Esophagus squamous epithelium (tissue), 5 donors: Measurements from ENCODE around the gene SMYD3. TPM values are rescaled to one million over a fixed set of nuclear protein-coding genes. Genes with fewer than 3 reads are reported as not detected.

ENCODE experiments used
- DNase-seq: peaks from one replicate; lab custom pipeline; 2025; lab: John Stamatoyannopoulos, UW
- H3K27ac ChIP-seq, 4 donors: fragments of 200-600 bp; sonication (generic); one replicate each; pipeline ENCODE4 v1.5.1; 2016 to 2019; ENCODE audit warnings: mild to moderate bottlenecking in 1 of 4
- H3K27me3 ChIP-seq, 4 donors: fragments of 200-600 bp; sonication (generic); 1 replicate in 3 of 4; 2 replicates in 1 of 4; pipeline versions ENCODE4 v1.5.1 to v1.6.0; 2017 to 2021; ENCODE audit warnings: antibody characterized with exemption in 1 of 4
- H3K36me3 ChIP-seq, 3 donors: fragments of 200-600 bp; sonication (generic); one replicate each; pipeline ENCODE4 v1.5.1; 2016 to 2019
- H3K4me1 ChIP-seq, 3 donors: fragments of 200-600 bp; sonication (generic); one replicate each; pipeline ENCODE4 v1.5.1; 2017 to 2019
- H3K4me3 ChIP-seq, 4 donors: fragments of 200-600 bp; sonication (generic); 1 replicate in 3 of 4; 2 replicates in 1 of 4; pipeline ENCODE4 v1.5.1; 2016 to 2019; ENCODE audit warnings: mild to moderate bottlenecking in 2 of 4, moderate library complexity in 1 of 4
- H3K9me3 ChIP-seq, 3 donors: fragments of 200-600 bp; sonication (generic); one replicate each; pipeline ENCODE4 v1.5.1; 2016 to 2019
- CTCF ChIP-seq, 6 experiments: fragments of 450-650 bp in 4 of 6; fragments of 200-600 bp in 2 of 6; sonication (generic) in 2 of 6; IDR thresholded peaks; one replicate each; pipeline ENCODE4 v1.5.1; 2016 to 2019; ENCODE audit warnings: antibody characterized with exemption in 6 of 6, mild to moderate bottlenecking in 4 of 6, moderate library complexity in 4 of 6
- POLR2A ChIP-seq, 4 donors: fragments of 450-650 bp; IDR thresholded peaks; one replicate each; pipeline ENCODE4 v1.6.1; 2017; ENCODE audit warnings: antibody characterized with exemption in 4 of 4, mild to moderate bottlenecking in 4 of 4, moderate library complexity in 3 of 4
- WGBS, 2 donors: methylation state at CpG; one replicate each; pipeline ENCODE4 v1.1.5; 2018; 5-methylcytosine and 5-hydroxymethylcytosine counted together
- intact Hi-C: fragments of 100-400 bp; cut with DNase I; formaldehyde crosslinking; loops from one replicate; pipeline ENCODE4 v1.15.0; 2022
- total RNA-seq, 4 donors: library from RNA; depleted of rRNA; stranded (reverse); fragments of >200 nt; gene quantifications; one replicate each; pipeline ENCODE4 v1.1.0, GENCODE V29; 2016
- donor health status: DM: yes; HTN: yes; CAD: no.

Gene SMYD3
- total RNA-seq, 4 donors from 2014 or later: 8.4 to 15.8 (median 11.5) TPM

DNA sequence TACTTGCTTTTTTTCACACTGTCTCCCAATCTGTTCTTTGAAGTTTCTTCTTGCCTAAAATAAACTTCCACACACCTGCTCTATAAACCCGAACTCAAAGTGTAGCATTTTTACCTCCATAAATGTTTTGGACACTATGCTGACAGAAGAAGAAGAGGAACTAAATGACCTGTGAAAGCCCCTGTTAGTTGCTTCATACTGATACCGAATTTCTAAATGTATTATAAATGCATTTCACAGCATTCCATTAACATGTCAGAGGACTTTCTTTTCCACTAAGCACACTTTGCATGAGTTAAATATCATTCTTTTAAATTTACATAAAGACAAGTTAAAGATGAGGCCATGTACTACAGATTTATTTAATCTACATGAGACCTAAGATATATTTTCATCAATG, 281.0 kb downstream of the SMYD3 start:
- H3K27ac ChIP-seq: no peak overlapping the region
- no peaks in the 10 kb centered on the region for H3K27me3 ChIP-seq
- WGBS, 2 donors: 54 to 59% methylated on average over 2 of the region's 2 CpGs
- H3K4me3 ChIP-seq: no peak overlapping the region
- no peaks in the 10 kb centered on the region for H3K36me3 ChIP-seq
- DNase-seq: no peak
- intact Hi-C loops: no loop called here
- no peaks in the 10 kb centered on the region for H3K9me3 ChIP-seq
- TF ChIP-seq POLR2A (IDR thresholded peaks at IDR 0.05): no peak
- TF ChIP-seq CTCF (IDR thresholded peaks at IDR 0.05): no peak
- H3K4me1 ChIP-seq: no peaks in the 10 kb centered on the region

DNA sequence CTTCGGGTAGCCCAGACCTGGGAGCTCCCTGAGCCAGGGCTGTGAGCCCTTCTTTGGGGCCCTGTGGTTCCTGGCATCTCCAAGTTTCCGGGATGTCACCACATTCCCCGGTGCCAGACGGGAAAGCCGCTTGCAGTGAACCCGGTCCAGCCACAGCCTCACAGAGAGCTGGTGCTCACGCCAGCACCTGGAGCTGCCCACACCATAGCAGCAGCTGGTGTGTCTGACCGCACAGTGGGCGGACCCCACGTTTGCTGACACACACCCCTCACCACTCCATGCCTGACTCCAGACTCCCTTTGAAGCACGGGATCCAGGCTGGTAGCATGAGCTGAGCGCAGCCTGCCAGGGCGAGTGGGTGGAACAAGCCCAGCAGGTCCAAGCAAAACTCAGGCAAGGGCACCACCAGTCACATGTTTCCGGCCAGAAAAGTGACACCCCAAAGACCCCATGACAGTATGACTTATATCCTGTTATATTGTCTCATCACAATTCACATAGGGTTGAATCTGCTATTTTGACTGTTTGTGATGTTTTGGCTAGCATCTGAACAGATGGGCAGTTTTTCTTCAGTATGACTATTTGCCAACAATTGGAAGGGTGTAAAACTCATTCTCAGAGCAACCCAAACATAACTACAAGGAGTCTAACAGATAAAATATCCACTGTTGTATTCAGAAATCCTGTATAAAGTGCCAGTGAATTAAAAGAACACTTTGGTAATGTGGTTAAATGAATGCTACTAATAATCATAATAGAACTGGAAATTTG, 285.4 kb downstream of the SMYD3 start:
- Histone ChIP-seq H3K4me3 (no peak overlapping the region), H3K9me3 (no peaks in the 10 kb centered on the region), H3K4me1 (no peaks in the 10 kb centered on the region), H3K27me3 (no peaks in the 10 kb centered on the region), H3K27ac (no peak overlapping the region), H3K36me3 (no peaks in the 10 kb centered on the region)
- 82 to 94% methylated on average over 2 to 3 of the region's 14 CpGs for WGBS, 2 donors
- intact Hi-C loops: no loop called here
- no peak for DNase-seq
- TF ChIP-seq POLR2A (IDR thresholded peaks at IDR 0.05) (no peak), CTCF (IDR thresholded peaks at IDR 0.05) (no peak)

DNA sequence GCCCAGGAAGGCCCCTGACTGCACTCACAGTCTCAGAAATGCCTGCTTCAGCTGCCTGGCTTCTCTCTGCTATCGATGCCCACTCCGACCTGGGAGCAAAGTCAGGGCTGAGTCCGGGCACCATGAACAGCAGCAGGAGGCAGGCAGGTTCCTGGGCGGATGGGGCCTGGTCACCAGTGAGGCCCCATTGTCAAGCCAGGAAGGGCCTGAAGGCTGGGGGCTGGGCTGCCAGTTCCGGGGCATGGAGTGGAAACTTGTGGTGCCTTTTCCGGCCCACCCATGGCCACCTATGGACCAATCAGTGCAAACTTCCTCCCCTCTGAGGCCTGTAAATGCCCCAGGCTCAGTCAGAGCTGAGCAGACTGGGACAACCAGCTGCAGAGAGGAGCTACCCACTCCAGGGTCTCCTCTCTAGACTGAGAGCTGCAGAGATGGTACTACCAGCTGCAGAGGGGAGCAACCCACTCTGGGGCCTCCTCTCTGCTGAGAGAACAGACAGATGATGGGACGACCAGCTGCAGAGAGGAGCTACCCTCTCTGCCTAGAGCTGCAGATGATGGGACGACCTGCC, 286.5 kb downstream of the SMYD3 start:
- DNase-seq: no peak
- Histone ChIP-seq H3K4me1 (no peaks in the 10 kb centered on the region), H3K27me3 (no peaks in the 10 kb centered on the region), H3K27ac (no peak overlapping the region), H3K9me3 (no peaks in the 10 kb centered on the region), H3K36me3 (no peaks in the 10 kb centered on the region), H3K4me3 (no peak overlapping the region)
- TF ChIP-seq POLR2A (IDR thresholded peaks at IDR 0.05) (no peak), CTCF (IDR thresholded peaks at IDR 0.05) (no peak)
- intact Hi-C loops: no loop called here
- WGBS, 2 donors: 100% methylated on average over 1 of the region's 8 CpGs; no CpG with 5 or more reads in 1 of the 2 donors

GRCh38 chr1:246219508-246220030, 287.5 kb downstream of the SMYD3 start:
- H3K9me3 ChIP-seq: no peaks in the 10 kb centered on the region
- intact Hi-C loops: no loop called here
- no peak for DNase-seq
- 65 to 90% methylated on average over 4 to 8 of the region's 11 CpGs for WGBS, 2 donors
- TF ChIP-seq POLR2A (IDR thresholded peaks at IDR 0.05): no peak
- no peak for TF ChIP-seq CTCF (IDR thresholded peaks at IDR 0.05)
- no peak overlapping the region for H3K4me3 ChIP-seq
- no peaks in the 10 kb centered on the region for H3K4me1 ChIP-seq
- H3K27ac ChIP-seq: no peak overlapping the region
- no peaks in the 10 kb centered on the region for H3K27me3 ChIP-seq
- H3K36me3 ChIP-seq: no peaks in the 10 kb centered on the region

- Histone ChIP-seq H3K36me3 (no peaks in the 10 kb centered on the region), H3K27ac (no peak overlapping the region), H3K4me1 (no peaks in the 10 kb centered on the region), H3K27me3 (no peaks in the 10 kb centered on the region), H3K4me3 (no peak overlapping the region), H3K9me3 (no peaks in the 10 kb centered on the region)
- 36 to 50% methylated on average over 2 of the region's 2 CpGs for WGBS, 2 donors
- no peak for DNase-seq
- intact Hi-C loops: no loop called here
- TF ChIP-seq POLR2A (IDR thresholded peaks at IDR 0.05): no peak
- no peak for TF ChIP-seq CTCF (IDR thresholded peaks at IDR 0.05)
These were observed 288.4 kb downstream of the SMYD3 start for GRCh38 chr1:246218686-246219085.
